Loucy (cell line): ENCODE results near the gene SUPT3H.

Source experiments
- H2AFZ ChIP-seq: fragments of 200-600 bp; sonication (generic); 2 replicates; pipeline ENCODE4 v1.6.0; 2016; ENCODE audit warnings: antibody characterized with exemption, mild to moderate bottlenecking, low read length, moderate library complexity
- H3F3A ChIP-seq: fragments of 200-600 bp; 2 replicates; pipeline ENCODE4 v1.6.0; 2016; ENCODE audit warnings: antibody characterized with exemption, low read depth, mild to moderate bottlenecking
- H3K27me3 ChIP-seq: fragments of 200-600 bp; sonication (generic); 2 replicates; pipeline ENCODE4 v1.6.1; 2014; ENCODE audit warnings: low read length, mild to moderate bottlenecking; ENCODE audit not compliant: insufficient read depth, poor library complexity, severe bottlenecking
- H3K36me3 ChIP-seq: fragments of 200-600 bp; sonication (generic); 2 replicates; pipeline ENCODE4 v1.6.1; 2016; ENCODE audit warnings: low read length; ENCODE audit not compliant: insufficient read depth
- H3K4me1 ChIP-seq: fragments of 200-600 bp; sonication (generic); 2 replicates; pipeline ENCODE4 v1.5.1; 2014; ENCODE audit warnings: low read length, mild to moderate bottlenecking; ENCODE audit not compliant: insufficient read depth, poor library complexity, severe bottlenecking
- H3K4me2 ChIP-seq: fragments of 200-600 bp; sonication (generic); 2 replicates; pipeline ENCODE4 v1.6.0; 2014; ENCODE audit warnings: antibody characterized with exemption, low read length, low read depth, mild to moderate bottlenecking; ENCODE audit not compliant: poor library complexity, severe bottlenecking
- H3K4me3 ChIP-seq: fragments of 200-600 bp; sonication (generic); 2 replicates; pipeline ENCODE4 v1.5.1; 2014; ENCODE audit warnings: low read length, mild to moderate bottlenecking, mixed read lengths; ENCODE audit not compliant: poor library complexity, severe bottlenecking
- H3K79me2 ChIP-seq: fragments of 200-600 bp; sonication (generic); 2 replicates; pipeline ENCODE4 v1.6.1; 2014; ENCODE audit warnings: low read length; ENCODE audit not compliant: insufficient read depth
- H3K9ac ChIP-seq: fragments of 200-600 bp; sonication (generic); 2 replicates; pipeline ENCODE4 v1.6.0; 2014; ENCODE audit warnings: mild to moderate bottlenecking, low read depth, low read length, moderate library complexity; ENCODE audit not compliant: poor library complexity, severe bottlenecking
- H3K9me2 ChIP-seq: fragments of 200-600 bp; sonication (generic); replicated peaks from 2 replicates; pipeline ENCODE4 v1.6.1; 2016; ENCODE audit warnings: low read depth, low read length, mixed read lengths
- H3K9me3 ChIP-seq: fragments of 200-600 bp; sonication (generic); 2 replicates; pipeline ENCODE4 v1.6.1; 2014; ENCODE audit warnings: mild to moderate bottlenecking, antibody characterized with exemption, low read length, low read depth; ENCODE audit not compliant: insufficient read depth
- H4K20me1 ChIP-seq: fragments of 200-600 bp; sonication (generic); 2 replicates; pipeline ENCODE4 v1.6.0; 2014; ENCODE audit warnings: antibody characterized with exemption, low read length, mild to moderate bottlenecking; ENCODE audit not compliant: insufficient read depth, poor library complexity, severe bottlenecking
- EZH2phosphoT487 ChIP-seq: fragments of 200-600 bp; IDR thresholded peaks from 2 replicates; pipeline ENCODE4 v1.6.1; 2018; ENCODE audit warnings: antibody characterized with exemption, mild to moderate bottlenecking, moderate library complexity, borderline replicate concordance
- TF ChIP-seq, protein P1 (sequence below): fragments of 200-600 bp; sonication (generic); conservative IDR thresholded peaks from 2 replicates; pipeline ENCODE4 v1.5.1; 2014; ENCODE audit warnings: mild to moderate bottlenecking, antibody characterized with exemption, low read length

The SUPT3H gene

DNA sequence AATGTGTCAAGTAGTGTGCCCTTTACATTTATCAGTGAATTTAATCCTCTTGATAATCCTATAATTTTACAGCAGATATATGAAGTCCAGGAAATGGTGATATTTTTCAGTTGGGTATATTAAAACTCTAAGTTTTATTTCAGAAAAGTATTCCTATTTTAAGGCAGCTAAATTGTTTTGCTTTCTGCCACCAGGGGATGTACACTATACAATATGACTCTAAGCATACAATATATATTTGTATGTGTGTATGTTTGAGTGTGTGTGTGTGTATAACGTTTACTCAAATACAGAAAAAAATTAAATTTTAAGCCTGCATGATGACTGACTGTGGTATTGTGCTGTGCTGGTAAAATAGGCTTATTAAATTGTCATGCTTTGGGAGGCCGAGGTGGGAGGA, 151.7 kb downstream of the SUPT3H start:
- Histone ChIP-seq H4K20me1 (no peaks in the 10 kb centered on the region), H3K9ac (no peak overlapping the region), H3K9me2 (no peaks in the 10 kb centered on the region), H2AFZ (no peak overlapping the region), H3K27me3 (no peaks in the 10 kb centered on the region), H3K4me1 (no peaks in the 10 kb centered on the region), H3K9me3 (peaks cover 3% of the 10 kb centered on the region; the same call in 1 of the 2 replicates), H3K4me3 (no peak overlapping the region), H3K4me2 (no peak overlapping the region), H3K36me3 (no peaks in the 10 kb centered on the region), H3F3A (no peaks in the 10 kb centered on the region), H3K79me2 (no peaks in the 10 kb centered on the region)
- TF ChIP-seq EZH2phosphoT487: no peak
- TF ChIP-seq, protein P1, sequence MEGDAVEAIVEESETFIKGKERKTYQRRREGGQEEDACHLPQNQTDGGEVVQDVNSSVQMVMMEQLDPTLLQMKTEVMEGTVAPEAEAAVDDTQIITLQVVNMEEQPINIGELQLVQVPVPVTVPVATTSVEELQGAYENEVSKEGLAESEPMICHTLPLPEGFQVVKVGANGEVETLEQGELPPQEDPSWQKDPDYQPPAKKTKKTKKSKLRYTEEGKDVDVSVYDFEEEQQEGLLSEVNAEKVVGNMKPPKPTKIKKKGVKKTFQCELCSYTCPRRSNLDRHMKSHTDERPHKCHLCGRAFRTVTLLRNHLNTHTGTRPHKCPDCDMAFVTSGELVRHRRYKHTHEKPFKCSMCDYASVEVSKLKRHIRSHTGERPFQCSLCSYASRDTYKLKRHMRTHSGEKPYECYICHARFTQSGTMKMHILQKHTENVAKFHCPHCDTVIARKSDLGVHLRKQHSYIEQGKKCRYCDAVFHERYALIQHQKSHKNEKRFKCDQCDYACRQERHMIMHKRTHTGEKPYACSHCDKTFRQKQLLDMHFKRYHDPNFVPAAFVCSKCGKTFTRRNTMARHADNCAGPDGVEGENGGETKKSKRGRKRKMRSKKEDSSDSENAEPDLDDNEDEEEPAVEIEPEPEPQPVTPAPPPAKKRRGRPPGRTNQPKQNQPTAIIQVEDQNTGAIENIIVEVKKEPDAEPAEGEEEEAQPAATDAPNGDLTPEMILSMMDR: peak; percentile 57

DNA sequence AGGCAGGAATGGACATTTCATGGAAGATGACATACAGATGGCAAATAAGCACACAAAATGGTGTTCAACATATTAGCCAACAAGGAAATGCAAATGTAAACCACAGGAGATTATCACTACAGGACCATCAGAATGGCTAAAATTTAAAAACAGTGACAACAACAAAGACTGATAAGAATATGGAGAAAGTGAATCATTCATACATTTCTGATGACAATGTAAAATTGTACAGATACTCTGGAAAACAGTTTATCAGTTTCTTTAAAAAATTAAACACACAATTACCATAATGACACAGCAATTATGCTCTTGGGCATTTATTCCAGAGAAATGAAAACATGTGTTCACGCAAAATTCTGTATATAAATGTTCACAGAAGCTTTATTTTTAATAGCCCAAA, 155.4 kb downstream of the SUPT3H start:
- Histone ChIP-seq H3K4me2 (no peak overlapping the region), H3K27me3 (no peaks in the 10 kb centered on the region), H4K20me1 (no peaks in the 10 kb centered on the region), H3K36me3 (no peaks in the 10 kb centered on the region), H3K9me3 (no peaks in the 10 kb centered on the region), H3K4me3 (no peak overlapping the region), H3F3A (no peaks in the 10 kb centered on the region), H3K79me2 (no peaks in the 10 kb centered on the region), H3K9me2 (no peaks in the 10 kb centered on the region), H3K9ac (no peak overlapping the region), H2AFZ (no peak overlapping the region), H3K4me1 (peaks cover 10% of the 10 kb centered on the region)
- no peak for TF ChIP-seq EZH2phosphoT487
- TF ChIP-seq, protein P1: no peak

DNA sequence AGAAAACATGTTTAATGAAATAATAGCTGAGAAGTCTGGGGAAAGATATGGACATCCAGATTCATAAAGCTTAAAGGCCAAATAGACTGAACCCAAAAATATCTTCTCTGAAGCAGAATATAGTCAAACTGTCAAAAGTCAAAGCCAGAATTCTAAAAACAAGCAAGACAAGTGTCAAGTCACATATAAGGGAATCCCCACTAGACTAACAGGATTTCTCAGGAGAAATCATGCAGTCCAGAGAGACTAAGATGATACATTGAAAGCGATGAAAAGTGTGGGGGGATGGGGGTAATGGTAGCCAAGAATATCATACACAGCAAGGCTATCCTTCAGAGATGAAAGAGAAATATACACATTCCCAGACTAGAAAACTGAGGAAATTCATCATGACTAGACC, 162.0 kb downstream of the SUPT3H start:
- Histone ChIP-seq H3K4me3 (no peak overlapping the region), H3K9me2 (no peaks in the 10 kb centered on the region), H3K9ac (no peak overlapping the region), H3K4me1 (peaks cover 23% of the 10 kb centered on the region), H3F3A (no peaks in the 10 kb centered on the region), H3K9me3 (peaks cover 18% of the 10 kb centered on the region; the same call in 1 of the 2 replicates), H3K79me2 (no peaks in the 10 kb centered on the region), H3K36me3 (no peaks in the 10 kb centered on the region), H2AFZ (no peak overlapping the region), H3K4me2 (no peak overlapping the region), H4K20me1 (no peaks in the 10 kb centered on the region), H3K27me3 (no peaks in the 10 kb centered on the region)
- TF ChIP-seq EZH2phosphoT487: no peak
- TF ChIP-seq, protein P1: no peak
